SU-DHL-6 (cell line): ENCODE data around the gene CSF2.

Experiments used
- H2AFZ ChIP-seq: fragments of 200-600 bp; sonication (generic); 2 replicates; pipeline ENCODE4 v1.6.1; 2014; ENCODE audit warnings: low read depth, mild to moderate bottlenecking, moderate library complexity, mixed read lengths, antibody characterized with exemption, low read length; ENCODE audit not compliant: severe bottlenecking
- H3F3A ChIP-seq: fragments of 200-600 bp; shearing (Covaris generic); 2 replicates; pipeline ENCODE4 v1.6.0; 2016; ENCODE audit warnings: antibody characterized with exemption, mild to moderate bottlenecking; ENCODE audit not compliant: insufficient read depth
- H3K27ac ChIP-seq: fragments of 200-600 bp; sonication (generic); 2 replicates; pipeline ENCODE4 v1.5.1; 2016; ENCODE audit warnings: low read depth, mild to moderate bottlenecking, low read length, moderate library complexity, mixed read lengths
- H3K27me3 ChIP-seq: fragments of 200-600 bp; sonication (generic), shearing (Covaris generic); 2 replicates; pipeline ENCODE4 v1.6.0; 2014; ENCODE audit warnings: mild to moderate bottlenecking, low read length
- H3K36me3 ChIP-seq: fragments of 200-600 bp; sonication (generic); 2 replicates; pipeline ENCODE4 v1.6.1; 2014; ENCODE audit warnings: mild to moderate bottlenecking, low read length, mixed read lengths
- H3K4me2 ChIP-seq: fragments of 300-600, 200-600 bp; shearing (Covaris generic), sonication (generic); 2 replicates; pipeline ENCODE4 v1.6.0; 2014; ENCODE audit warnings: low read length, low read depth, mild to moderate bottlenecking; ENCODE audit not compliant: poor library complexity, severe bottlenecking
- H3K4me3 ChIP-seq: fragments of 200-600 bp; sonication (generic); 2 replicates; pipeline ENCODE4 v1.5.1; 2014; ENCODE audit warnings: antibody characterized with exemption, low read length, mild to moderate bottlenecking, mixed read lengths; ENCODE audit not compliant: insufficient read depth, poor library complexity, severe bottlenecking
- H3K79me2 ChIP-seq: fragments of 200-600 bp; sonication (generic); 2 replicates; pipeline ENCODE4 v1.6.1; 2014; ENCODE audit warnings: mild to moderate bottlenecking, low read length, moderate library complexity; ENCODE audit not compliant: insufficient read depth
- H3K9ac ChIP-seq: fragments of 200-600 bp; sonication (generic); 2 replicates; pipeline ENCODE4 v1.7.0; 2014; ENCODE audit warnings: mild to moderate bottlenecking, low read length
- H3K9me2 ChIP-seq: fragments of 200-600 bp; sonication (generic); replicated peaks from 2 replicates; pipeline ENCODE4 v1.6.1; 2014; ENCODE audit warnings: low read length; ENCODE audit not compliant: insufficient read depth
- H3K9me3 ChIP-seq: fragments of 200-600 bp; sonication (generic); 2 replicates; pipeline ENCODE4 v1.6.1; 2014; ENCODE audit warnings: low read length, mixed read lengths; ENCODE audit not compliant: insufficient read depth
- H4K20me1 ChIP-seq: fragments of 200-600 bp; sonication (generic); 2 replicates; pipeline ENCODE4 v1.6.1; 2014; ENCODE audit warnings: low read depth, mild to moderate bottlenecking, antibody characterized with exemption, low read length, moderate library complexity, mixed read lengths
- CTCF ChIP-seq: fragments of 200-600 bp; sonication (generic); IDR thresholded peaks from one replicate; pipeline ENCODE4 v1.5.1; 2017; ENCODE audit warnings: antibody characterized with exemption, mild to moderate bottlenecking, low read length, moderate library complexity; ENCODE audit not compliant: insufficient read depth, poor library complexity, severe bottlenecking
- EZH2phosphoT487 ChIP-seq: fragments of 200-600 bp; sonication (generic), shearing (Covaris generic); conservative IDR thresholded peaks from 2 replicates; pipeline ENCODE4 v1.6.1; 2018; ENCODE audit warnings: mild to moderate bottlenecking, antibody characterized with exemption, low read length, moderate library complexity, mixed read lengths

Gene CSF2

GRCh38 chr5:132079619-132080018, 6.0 kb downstream of the CSF2 start:
- Histone ChIP-seq H3K27ac (no peak overlapping the region), H3F3A (no peaks in the 10 kb centered on the region), H4K20me1 (no peaks in the 10 kb centered on the region), H3K9ac (no peak overlapping the region), H3K4me3 (no peak overlapping the region), H3K9me2 (no peaks in the 10 kb centered on the region), H3K27me3 (no peaks in the 10 kb centered on the region), H3K9me3 (no peaks in the 10 kb centered on the region), H3K4me2 (no peak overlapping the region), H2AFZ (no peak overlapping the region), H3K79me2 (no peaks in the 10 kb centered on the region), H3K36me3 (no peaks in the 10 kb centered on the region)
- TF ChIP-seq EZH2phosphoT487 (no peak), CTCF (no peak)

- Histone ChIP-seq H3K4me2 (no peak overlapping the region), H3K9ac (no peak overlapping the region), H3K4me3 (no peak overlapping the region), H3K27ac (no peak overlapping the region), H3K79me2 (no peaks in the 10 kb centered on the region), H4K20me1 (no peaks in the 10 kb centered on the region), H3K9me2 (no peaks in the 10 kb centered on the region), H3K9me3 (no peaks in the 10 kb centered on the region), H2AFZ (no peak overlapping the region), H3F3A (no peaks in the 10 kb centered on the region), H3K27me3 (no peaks in the 10 kb centered on the region), H3K36me3 (no peaks in the 10 kb centered on the region)
- TF ChIP-seq EZH2phosphoT487 = no peak
- no peak for TF ChIP-seq CTCF
Observed at GRCh38 chr5:132080595-132080994, 7.0 kb downstream of the CSF2 start.

- H3K27ac ChIP-seq = no peak overlapping the region
- TF ChIP-seq CTCF (no peak), EZH2phosphoT487 (no peak)
- H3K36me3 ChIP-seq = no peaks in the 10 kb centered on the region
- H3K27me3 ChIP-seq = no peaks in the 10 kb centered on the region
- H3K79me2 ChIP-seq = no peaks in the 10 kb centered on the region
- H4K20me1 ChIP-seq = no peaks in the 10 kb centered on the region
- H3K4me2 ChIP-seq = no peak overlapping the region
- H3K9ac ChIP-seq = no peak overlapping the region
- H2AFZ ChIP-seq = no peak overlapping the region
- H3F3A ChIP-seq = no peaks in the 10 kb centered on the region
- no peaks in the 10 kb centered on the region for H3K9me2 ChIP-seq
- H3K4me3 ChIP-seq = no peak overlapping the region
- H3K9me3 ChIP-seq = no peaks in the 10 kb centered on the region
Observed at GRCh38 chr5:132081458-132081857, 7.9 kb downstream of the CSF2 start.
